ENCODE data around the gene KCNJ4. TPM values are rescaled to one million over a fixed set of nuclear protein-coding genes. Genes with fewer than 3 reads are reported as not detected.

KCNJ4 gene
- total RNA-seq, 4 donors from 2014 or later: not detected

GRCh38 chr22:38454353-38455075 is 485 bp downstream of the KCNJ4 start:
- Histone ChIP-seq H3K4me3 (peak overlapping the region; percentile 2 to 55), H3K27me3 (peaks cover 95% of the 10 kb centered on the region), H3K9me3 (no peaks in the 10 kb centered on the region), H3K36me3 (no peaks in the 10 kb centered on the region), H3K27ac (no peak overlapping the region), H3K4me1 (peaks cover 0 to 28% (median 8%) of the 10 kb centered on the region in 3 donors)
- peak; percentile 42 for ATAC-seq
- WGBS, 2 donors (ENCODE audit: low coverage in 1 of 2): no CpG with 5 or more reads among the region's 67 CpGs
- TF ChIP-seq POLR2A (IDR thresholded peaks at IDR 0.05) (no peak), EP300 (IDR thresholded peaks at IDR 0.05) (no peak), POLR2AphosphoS5 (IDR thresholded peaks at IDR 0.05) (no peak), CTCF (IDR thresholded peaks at IDR 0.05) (no peak)

GRCh38 chr22:38453996-38454352 is 1.0 kb downstream of the KCNJ4 start:
- no peaks in the 10 kb centered on the region for H3K36me3 ChIP-seq
- no peak overlapping the region for H3K27ac ChIP-seq
- TF ChIP-seq EP300 (IDR thresholded peaks at IDR 0.05): no peak
- TF ChIP-seq POLR2A (IDR thresholded peaks at IDR 0.05): no peak
- TF ChIP-seq CTCF (IDR thresholded peaks at IDR 0.05): no peak
- no peak for TF ChIP-seq POLR2AphosphoS5 (IDR thresholded peaks at IDR 0.05)
- peaks cover 95% of the 10 kb centered on the region for H3K27me3 ChIP-seq
- no peak overlapping the region for H3K4me3 ChIP-seq
- no peaks in the 10 kb centered on the region for H3K9me3 ChIP-seq
- no peak for ATAC-seq
- peaks cover 0 to 28% (median 8%) of the 10 kb centered on the region in 3 donors for H3K4me1 ChIP-seq
- WGBS, 2 donors (ENCODE audit: low coverage in 1 of 2): no CpG with 5 or more reads among the region's 3 CpGs

- no peak for ATAC-seq
- Histone ChIP-seq H3K27me3 (peaks cover 95% of the 10 kb centered on the region), H3K9me3 (no peaks in the 10 kb centered on the region), H3K4me3 (no peak overlapping the region), H3K4me1 (peaks cover 0 to 28% (median 8%) of the 10 kb centered on the region in 3 donors), H3K36me3 (no peaks in the 10 kb centered on the region), H3K27ac (no peak overlapping the region)
- 86% methylated on average over 2 to 8 of the region's 11 CpGs for WGBS, 2 donors (ENCODE audit: low coverage in 1 of 2)
- TF ChIP-seq EP300 (IDR thresholded peaks at IDR 0.05): no peak
- no peak for TF ChIP-seq POLR2AphosphoS5 (IDR thresholded peaks at IDR 0.05)
- no peak for TF ChIP-seq CTCF (IDR thresholded peaks at IDR 0.05)
- TF ChIP-seq POLR2A (IDR thresholded peaks at IDR 0.05): no peak
Observed at GRCh38 chr22:38453066-38453672, 1.8 kb downstream of the KCNJ4 start.

GRCh38 chr22:38452373-38453065 is 2.5 kb downstream of the KCNJ4 start:
- H3K4me3 ChIP-seq: no peak overlapping the region
- H3K36me3 ChIP-seq: no peaks in the 10 kb centered on the region
- WGBS, 2 donors (ENCODE audit: low coverage in 1 of 2): 45% methylated on average over 5 of the region's 25 CpGs; no CpG with 5 or more reads in 1 of the 2 donors
- peaks cover 0 to 28% (median 8%) of the 10 kb centered on the region in 3 donors for H3K4me1 ChIP-seq
- H3K27me3 ChIP-seq: peaks cover 90% of the 10 kb centered on the region
- H3K27ac ChIP-seq: no peak overlapping the region
- TF ChIP-seq POLR2A (IDR thresholded peaks at IDR 0.05) (no peak), EP300 (IDR thresholded peaks at IDR 0.05) (no peak), CTCF (IDR thresholded peaks at IDR 0.05) (no peak), POLR2AphosphoS5 (IDR thresholded peaks at IDR 0.05) (no peak)
- H3K9me3 ChIP-seq: no peaks in the 10 kb centered on the region
- ATAC-seq: peak; percentile 50
